GM19372 (cell line): ENCODE results near the gene DUX4.
"Not testable (repeated sequence)": the region's sequence is repeated elsewhere in the genome, so short reads cannot be mapped to it uniquely, and the experiment has no call there.

Source experiments
- ATAC-seq: cut with Tn5 transposase; IDR thresholded peaks from one replicate; pipeline ENCODE4 v1.9.1; 2021; ENCODE audit warnings: mild to moderate bottlenecking, low read depth, moderate library complexity; ENCODE audit not compliant: unreplicated experiment

Gene DUX4

GRCh38 chr4:190173428-190173827 lies at the start of gene DUX4:
DUX4 (plus strand) TSS chr4:190173774; CDS start chr4:190173774, 0 bp downstream.
- ATAC-seq: not testable (repeated sequence)

- ATAC-seq: not testable (repeated sequence)
These were observed 1.9 kb downstream of the DUX4 start for GRCh38 chr4:190175436-190175835.

GRCh38 chr4:190177727-190178605 lies 4.4 kb downstream of the DUX4 start:
- not testable (repeated sequence) for ATAC-seq

- not testable (repeated sequence) for ATAC-seq
These were observed 5.0 kb downstream of the DUX4 start for GRCh38 chr4:190178606-190178990.

- not testable (repeated sequence) for ATAC-seq
These were observed 5.6 kb downstream of the DUX4 start for GRCh38 chr4:190179030-190179739.

- not testable (repeated sequence) for ATAC-seq
These were observed 6.1 kb downstream of the DUX4 start for GRCh38 chr4:190179740-190180094.

GRCh38 chr4:190180947-190181346 lies 7.4 kb downstream of the DUX4 start:
- not testable (repeated sequence) for ATAC-seq

- ATAC-seq: not testable (repeated sequence)
These were observed 8.0 kb downstream of the DUX4 start for GRCh38 chr4:190181481-190182100.

GRCh38 chr4:190203510-190203909 lies 29.9 kb downstream of the DUX4 start:
- not testable (repeated sequence) for ATAC-seq
